A673 (cell line): ENCODE measurements around the gene C19orf38.

Source experiments
- CTCF ChIP-seq: fragments of 300-800, 200-600 bp; sonication (generic); conservative IDR thresholded peaks from 2 replicates; pipeline ENCODE4 v1.5.1; 2017; ENCODE audit warnings: low read depth, mild to moderate bottlenecking, antibody characterized with exemption, low read length, moderate library complexity, mixed read lengths
- EZH2 ChIP-seq: fragments of 200-600 bp; sonication (generic); IDR thresholded peaks from 2 replicates; pipeline ENCODE4 v1.6.1; 2017; ENCODE audit warnings: borderline replicate concordance, low read depth, mild to moderate bottlenecking, mixed read lengths, antibody characterized with exemption, low read length; ENCODE audit not compliant: poor library complexity, severe bottlenecking

GRCh38 chr19:10808937-10809649, 39.1 kb upstream of the C19orf38 start:
- TF ChIP-seq EZH2 (no peak), CTCF (no peak)
